Upper lobe of left lung (tissue), 6 donors: ENCODE data around the gene IRF2BP1. TPM values are rescaled to one million over a fixed set of nuclear protein-coding genes. Genes with fewer than 3 reads are reported as not detected.

Source experiments
- ATAC-seq, 2 donors: fragments of 200-7000 bp; cut with Tn5 transposase; one replicate each; pipeline ENCODE4 v1.9.1; 2022; ENCODE audit warnings: mild to moderate bottlenecking in 2 of 2, moderate library complexity in 2 of 2; ENCODE audit not compliant: low FRiP score in 2 of 2
- DNase-seq, 2 donors: peaks; one replicate each; pipeline ENCODE4 v3.0.0-alpha.2; 2019 to 2020
- H3K27ac ChIP-seq, 4 donors: fragments of 200-600 bp; sonication (generic); one replicate each; pipeline ENCODE4 v1.5.1; 2016 to 2019
- H3K27me3 ChIP-seq, 4 donors: fragments of 200-600 bp; sonication (generic); one replicate each; pipeline ENCODE4 v1.5.1; 2017 to 2019
- H3K36me3 ChIP-seq, 4 donors: fragments of 200-600 bp; sonication (generic); one replicate each; pipeline ENCODE4 v1.5.1; 2016 to 2019
- H3K4me1 ChIP-seq, 4 donors: fragments of 200-600 bp; sonication (generic); one replicate each; pipeline ENCODE4 v1.5.1; 2018 to 2019
- H3K4me3 ChIP-seq, 4 donors: fragments of 200-600 bp; sonication (generic); one replicate each; pipeline ENCODE4 v1.5.1; 2017 to 2019; ENCODE audit warnings: mild to moderate bottlenecking in 2 of 4, moderate library complexity in 1 of 4
- H3K9me3 ChIP-seq, 4 donors: fragments of 200-600 bp; sonication (generic); one replicate each; pipeline ENCODE4 v1.5.1; 2018 to 2019
- EP300 ChIP-seq, 4 donors: sonication (generic); formaldehyde crosslinking; IDR thresholded peaks; one replicate each; pipeline ENCODE4 v1.5.1; 2017; ENCODE audit warnings: antibody characterized with exemption in 4 of 4, control low read depth in 2 of 4
- POLR2A ChIP-seq, 4 donors: fragments of 450-650 bp; IDR thresholded peaks; one replicate each; pipeline ENCODE4 v1.5.1; 2016 to 2017; ENCODE audit warnings: antibody characterized with exemption in 4 of 4, mild to moderate bottlenecking in 2 of 4
- POLR2AphosphoS5 ChIP-seq, 2 donors: sonication (generic); formaldehyde crosslinking; IDR thresholded peaks; one replicate each; pipeline ENCODE4 v1.5.1; 2017; ENCODE audit warnings: antibody characterized with exemption in 2 of 2
- WGBS, 2 donors: methylation state at CpG; one replicate each; pipeline ENCODE4 v1.1.5; 2017 to 2018; 5-methylcytosine and 5-hydroxymethylcytosine counted together
- total RNA-seq, 6 donors: library from RNA; depleted of rRNA in 4 of 6; stranded (reverse); fragments of >200 nt in 4 of 6; gene quantifications; one replicate each; pipeline versions ENCODE4 v1.1.0 to v1.2.1, GENCODE V29; 2016 to 2021
- TF ChIP-seq, protein P1 (sequence below), 6 experiments: fragments of 450-650 bp in 4 of 6; fragments of 200-600 bp in 2 of 6; sonication (generic) in 2 of 6; IDR thresholded peaks; one replicate each; pipeline ENCODE4 v1.5.1; 2016 to 2019; ENCODE audit warnings: antibody characterized with exemption in 6 of 6
- donor health status: DM: no; HTN: no; CAD: no; lungs with moderate emphysema.
- donor health status: DM: no; HTN: yes; CAD: no; lungs with severe emphysema.

IRF2BP1 gene
- total RNA-seq, 6 donors from 2014 or later, result 23.2 to 36.5 (median 30.5) TPM

DNA sequence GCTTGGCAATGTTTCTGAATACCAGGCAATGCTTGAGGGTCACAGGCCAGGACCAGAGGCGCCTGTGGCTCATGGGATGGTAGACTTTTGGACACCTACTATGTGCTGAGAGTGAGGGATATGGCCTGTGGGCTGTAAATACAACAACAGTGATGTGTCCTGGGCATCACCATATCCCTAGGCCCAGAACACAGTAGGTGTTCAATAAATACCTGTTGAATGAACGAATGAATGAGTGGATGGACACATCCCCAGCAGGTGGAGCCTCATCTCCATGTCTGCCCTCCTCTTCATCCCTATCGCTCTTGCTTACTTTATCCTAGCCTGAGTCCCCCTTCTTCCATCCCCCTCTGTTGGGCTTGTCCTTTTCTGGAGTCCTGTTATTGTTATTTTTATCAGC, 45.1 kb upstream of the IRF2BP1 start:
- TF ChIP-seq POLR2AphosphoS5 (IDR thresholded peaks at IDR 0.05) (no peak), EP300 (IDR thresholded peaks at IDR 0.05) (no peak), POLR2A (IDR thresholded peaks at IDR 0.05) (no peak)
- TF ChIP-seq, protein P1, sequence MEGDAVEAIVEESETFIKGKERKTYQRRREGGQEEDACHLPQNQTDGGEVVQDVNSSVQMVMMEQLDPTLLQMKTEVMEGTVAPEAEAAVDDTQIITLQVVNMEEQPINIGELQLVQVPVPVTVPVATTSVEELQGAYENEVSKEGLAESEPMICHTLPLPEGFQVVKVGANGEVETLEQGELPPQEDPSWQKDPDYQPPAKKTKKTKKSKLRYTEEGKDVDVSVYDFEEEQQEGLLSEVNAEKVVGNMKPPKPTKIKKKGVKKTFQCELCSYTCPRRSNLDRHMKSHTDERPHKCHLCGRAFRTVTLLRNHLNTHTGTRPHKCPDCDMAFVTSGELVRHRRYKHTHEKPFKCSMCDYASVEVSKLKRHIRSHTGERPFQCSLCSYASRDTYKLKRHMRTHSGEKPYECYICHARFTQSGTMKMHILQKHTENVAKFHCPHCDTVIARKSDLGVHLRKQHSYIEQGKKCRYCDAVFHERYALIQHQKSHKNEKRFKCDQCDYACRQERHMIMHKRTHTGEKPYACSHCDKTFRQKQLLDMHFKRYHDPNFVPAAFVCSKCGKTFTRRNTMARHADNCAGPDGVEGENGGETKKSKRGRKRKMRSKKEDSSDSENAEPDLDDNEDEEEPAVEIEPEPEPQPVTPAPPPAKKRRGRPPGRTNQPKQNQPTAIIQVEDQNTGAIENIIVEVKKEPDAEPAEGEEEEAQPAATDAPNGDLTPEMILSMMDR (IDR thresholded peaks at IDR 0.05), result peak in 1 of 6 experiments; percentile 12
- no peak overlapping the region for H3K4me3 ChIP-seq
- WGBS, 2 donors, result 49 to 60% methylated on average over 3 of the region's 3 CpGs
- ATAC-seq (no peak), DNase-seq (no peak)
- H3K9me3 ChIP-seq, result no peaks in the 10 kb centered on the region
- H3K27me3 ChIP-seq, result no peaks in the 10 kb centered on the region
- no peak overlapping the region for H3K27ac ChIP-seq
- peaks cover 6 to 8% (median 7%) of the 10 kb centered on the region in 4 donors for H3K4me1 ChIP-seq
- H3K36me3 ChIP-seq, result peaks cover 0 to 3% (median 0%) of the 10 kb centered on the region in 4 donors

DNA sequence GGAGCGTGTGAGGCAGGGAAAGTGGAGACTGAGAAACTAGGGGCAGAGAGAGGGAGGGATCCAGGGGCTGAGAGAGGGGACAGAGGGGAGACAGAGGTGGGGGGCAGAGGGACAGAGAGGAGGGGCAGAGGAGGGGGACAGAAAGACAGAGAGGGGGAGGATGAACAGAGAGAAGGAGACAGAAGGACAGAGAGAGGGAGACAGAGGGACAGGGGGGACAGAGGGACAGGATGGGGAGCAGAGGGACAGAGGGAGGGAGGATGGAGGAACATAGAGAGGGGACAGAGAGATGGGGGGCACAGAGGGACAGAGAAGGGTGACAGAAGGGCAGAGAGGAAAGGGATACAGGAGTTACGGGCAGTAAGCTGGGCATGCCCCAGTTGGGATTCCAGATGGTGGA, 43.3 kb upstream of the IRF2BP1 start:
- H3K36me3 ChIP-seq, result no peaks in the 10 kb centered on the region
- H3K27me3 ChIP-seq, result no peaks in the 10 kb centered on the region
- H3K9me3 ChIP-seq, result no peaks in the 10 kb centered on the region
- WGBS, 2 donors, result 61 to 71% methylated on average over 2 of the region's 2 CpGs
- no peak for DNase-seq
- no peak overlapping the region for H3K4me3 ChIP-seq
- no peak overlapping the region for H3K27ac ChIP-seq
- TF ChIP-seq POLR2AphosphoS5 (IDR thresholded peaks at IDR 0.05), result no peak
- TF ChIP-seq, protein P1 (IDR thresholded peaks at IDR 0.05), result no peak
- no peak for TF ChIP-seq EP300 (IDR thresholded peaks at IDR 0.05)
- TF ChIP-seq POLR2A (IDR thresholded peaks at IDR 0.05), result no peak
- H3K4me1 ChIP-seq, result peaks cover 6 to 8% (median 7%) of the 10 kb centered on the region in 4 donors
- no peak for ATAC-seq

DNA sequence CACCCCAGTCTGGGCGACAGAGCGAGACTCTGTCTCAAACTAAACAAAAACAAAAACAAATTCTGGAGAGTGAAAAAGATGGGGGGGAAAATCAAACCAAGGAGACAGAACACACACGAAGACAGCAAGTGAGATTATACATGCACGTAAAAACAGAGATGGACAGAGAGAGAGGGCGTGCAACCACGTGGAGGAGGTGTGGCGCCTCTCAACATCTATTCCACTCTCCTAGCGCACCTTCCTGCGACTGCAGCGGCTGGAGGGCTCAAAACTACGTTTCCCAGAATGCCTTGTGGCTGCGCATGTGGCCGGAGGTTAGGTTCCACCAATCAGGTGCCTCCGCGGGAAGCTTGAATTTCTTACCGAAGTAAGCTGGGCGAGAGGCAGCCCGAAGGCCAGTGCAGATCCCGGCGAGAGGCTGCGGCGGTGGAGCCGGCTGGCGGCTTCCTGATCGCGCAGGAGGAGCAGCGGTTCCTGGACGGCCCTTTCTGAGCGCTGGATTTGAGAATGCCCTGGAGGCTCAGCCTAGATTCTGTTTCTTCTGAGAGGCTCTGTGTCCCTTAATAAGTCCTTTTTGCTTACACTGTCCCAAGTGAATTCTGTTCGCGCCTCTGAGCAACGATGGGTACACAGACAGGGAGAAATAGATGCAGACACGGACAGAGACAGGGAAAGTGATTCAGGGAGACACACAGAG, 41.8 kb upstream of the IRF2BP1 start:
- H3K9me3 ChIP-seq, result no peaks in the 10 kb centered on the region
- H3K27me3 ChIP-seq, result no peaks in the 10 kb centered on the region
- WGBS, 2 donors, result 11 to 13% methylated on average over 23 to 27 of the region's 33 CpGs
- TF ChIP-seq POLR2AphosphoS5 (IDR thresholded peaks at IDR 0.05), result peak; percentile 51 to 82
- TF ChIP-seq, protein P1 (IDR thresholded peaks at IDR 0.05), result no peak
- TF ChIP-seq EP300 (IDR thresholded peaks at IDR 0.05), result no peak
- TF ChIP-seq POLR2A (IDR thresholded peaks at IDR 0.05), result no peak
- ATAC-seq, result peak; percentile 75 to 92
- no peak overlapping the region for H3K4me3 ChIP-seq
- DNase-seq, result peak; percentile 85 to 92
- H3K36me3 ChIP-seq, result no peaks in the 10 kb centered on the region
- no peak overlapping the region for H3K27ac ChIP-seq
- H3K4me1 ChIP-seq, result peaks cover 6 to 8% (median 7%) of the 10 kb centered on the region in 4 donors

DNA sequence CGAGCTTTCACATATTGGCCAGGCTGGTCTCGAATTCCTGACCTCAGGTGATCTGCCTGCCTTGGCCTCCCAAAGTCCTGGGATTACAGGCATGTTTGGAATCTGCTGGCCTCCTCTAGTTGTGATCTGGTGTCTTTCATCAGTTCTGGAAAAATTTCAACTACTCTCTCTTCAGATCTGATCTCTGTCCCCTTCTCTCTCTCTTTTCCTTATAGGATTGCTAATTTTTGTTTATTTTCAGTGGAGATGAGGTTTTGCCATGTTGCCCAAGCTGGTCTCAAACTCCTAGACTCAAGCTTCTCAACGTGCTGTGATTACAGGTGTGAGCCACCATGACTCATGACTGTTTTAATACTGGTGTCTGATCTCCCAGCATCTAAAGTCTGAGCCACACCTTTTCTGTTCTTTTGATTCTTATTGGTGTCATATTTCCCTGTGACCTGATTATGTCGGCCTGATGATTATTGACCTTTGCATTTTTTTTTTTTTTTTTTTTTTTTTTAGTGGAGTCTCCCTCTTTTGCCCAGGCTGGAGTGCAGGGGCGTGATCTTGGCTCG, 39.0 kb upstream of the IRF2BP1 start:
- WGBS, 2 donors, result 61 to 64% methylated on average over 6 of the region's 6 CpGs
- Histone ChIP-seq H3K4me1 (peaks cover 6 to 8% (median 7%) of the 10 kb centered on the region in 4 donors), H3K36me3 (no peaks in the 10 kb centered on the region), H3K4me3 (no peak overlapping the region), H3K27me3 (no peaks in the 10 kb centered on the region), H3K9me3 (no peaks in the 10 kb centered on the region), H3K27ac (no peak overlapping the region)
- no peak for DNase-seq
- TF ChIP-seq POLR2A (IDR thresholded peaks at IDR 0.05) (no peak), EP300 (IDR thresholded peaks at IDR 0.05) (no peak), POLR2AphosphoS5 (IDR thresholded peaks at IDR 0.05) (no peak)
- TF ChIP-seq, protein P1 (IDR thresholded peaks at IDR 0.05), result no peak
- ATAC-seq, result no peak
